ENCODE results near the gene PRAMEF1. TPM values are rescaled to one million over a fixed set of nuclear protein-coding genes. Genes with fewer than 3 reads are reported as not detected.

Gene PRAMEF1
- total and polyA plus RNA-seq, 2 of the 8 experiments (the other 6 are each of a cell fraction or from before 2014, with no cell fraction given), result not detected

GRCh38 chr1:12756273-12756672, 34.9 kb upstream of the PRAMEF1 start:
- DNase-seq (ENCODE audit: low read depth in 1 of 2, low spot score in 2 of 2) (no peak), FAIRE-seq (no peak)
- ChIA-PET POLR2A (ENCODE audit: partially characterized antibody) (no interaction called here), CTCF (ENCODE audit: partially characterized antibody) (interaction anchor here (0.9 to 1.0 kb wide), 4 partner anchors 8 to 129 kb away, joined by 3 to 4 read pairs (median 4); no protein-coding TSS in a partner anchor)
- no peaks in the 10 kb centered on the region for H3K79me1 ChIP-seq (ENCODE audit: low read depth, low read length)
- no peak overlapping the region for H3K56ac ChIP-seq (replicated peaks; ENCODE audit: insufficient read length, low read depth, low read length)
- H3K9ac ChIP-seq (replicated peaks in 1 of 4; ENCODE audit: extremely low read depth in 1 of 4, low read depth in 3 of 4, low read length in 3 of 4), result no peak overlapping the region
- no peak overlapping the region for H3K23ac ChIP-seq (ENCODE audit: insufficient read length)
- no peak overlapping the region for H4K8ac ChIP-seq (ENCODE audit: extremely low read depth, insufficient read depth, low read length)
- 100% methylated on average over 2 of the region's 2 CpGs; no CpG with 5 or more reads in 1 of the 2 experiments for WGBS, 2 experiments (ENCODE audit: extremely low coverage in 1 of 2, insufficient coverage in 1 of 2, insufficient read length in 1 of 2, insufficient replicate concordance in 2 of 2, low coverage in 1 of 2, low lambda C conversion rate in 2 of 2, missing lambda C conversion rate in 1 of 2)
- H2BK15ac ChIP-seq (ENCODE audit: low read length), result no peak overlapping the region
- no peak overlapping the region for H2AK5ac ChIP-seq (ENCODE audit: low read depth, low read length)
- no peaks in the 10 kb centered on the region for H3K9me3 ChIP-seq (ENCODE audit: insufficient read depth in 2 of 2, low read depth in 1 of 2, low read length in 1 of 2)
- no peak overlapping the region for H2BK12ac ChIP-seq (ENCODE audit: low read depth, low read length)
- no peaks in the 10 kb centered on the region for H3K36me3 ChIP-seq (ENCODE audit: control insufficient read depth in 2 of 4, insufficient read depth in 4 of 4, low read length in 3 of 4)
- no peaks in the 10 kb centered on the region for H4K20me1 ChIP-seq (replicated peaks in 1 of 2; ENCODE audit: control insufficient read depth in 1 of 2, insufficient read depth in 2 of 2, low read length in 2 of 2)
- 0 out of 7 replicates have a peak, but pooled peaks cover 0 to 3% (median 0%) of the 10 kb centered on the region in 4 experiments for H3K4me1 ChIP-seq (replicated peaks in 1 of 4; ENCODE audit: control insufficient read depth in 3 of 4, insufficient read depth in 4 of 4, low read length in 3 of 4)
- H3K14ac ChIP-seq (ENCODE audit: insufficient read length), result no peak overlapping the region
- no peak overlapping the region for H3K27ac ChIP-seq (ENCODE audit: low read depth, low read length)
- H3K18ac ChIP-seq (ENCODE audit: extremely low read depth, low read length), result no peak overlapping the region
- H3K4ac ChIP-seq (replicated peaks; ENCODE audit: insufficient read length, low read depth, low read length), result no peak overlapping the region
- no peaks in the 10 kb centered on the region for H3K27me3 ChIP-seq (replicated peaks in 1 of 4; ENCODE audit: control insufficient read depth in 3 of 4, extremely low read depth in 1 of 4, insufficient read depth in 3 of 4, low read length in 3 of 4)
- no peak overlapping the region for H4K5ac ChIP-seq (ENCODE audit: insufficient read length, low read depth, low read length)
- H3K23me2 ChIP-seq (ENCODE audit: low read depth, low read length), result no peaks in the 10 kb centered on the region
- H3K79me2 ChIP-seq (ENCODE audit: control insufficient read depth in 1 of 2, insufficient read depth in 2 of 2, low read length in 2 of 2), result no peaks in the 10 kb centered on the region
- no peak overlapping the region for H3K4me3 ChIP-seq (ENCODE audit: extremely low read depth in 1 of 4, insufficient read depth in 2 of 4, low read depth in 3 of 4, low read length in 4 of 4)
- no peak overlapping the region for H2BK20ac ChIP-seq (ENCODE audit: low read length)
- H3K4me2 ChIP-seq (ENCODE audit: insufficient read depth in 1 of 2, low read depth in 2 of 2, low read length in 2 of 2), result no peak overlapping the region
- H2BK5ac ChIP-seq (ENCODE audit: low read depth, low read length), result no peak overlapping the region
- H2AFZ ChIP-seq (ENCODE audit: low read length), result no peak overlapping the region
- H2BK120ac ChIP-seq (replicated peaks; ENCODE audit: low read depth, low read length), result no peak overlapping the region
- H4K91ac ChIP-seq (replicated peaks; ENCODE audit: insufficient read length, low read length), result no peak overlapping the region
- TF ChIP-seq CEBPB (IDR thresholded peaks at IDR 0.05; ENCODE audit: low read depth, low read length) (no peak), RFX5 (IDR thresholded peaks at IDR 0.05; ENCODE audit: borderline replicate concordance, low read depth, low read length) (no peak)
